NCI-H524 (cell line): Measurements from ENCODE around the gene TMOD1.

Experiments used
- DNase-seq, 2 experiments: peaks; one replicate each; lab custom pipeline; 2025; lab: John Stamatoyannopoulos, UW

TMOD1 gene

GRCh38 chr9:97548819-97549540 is 47.5 kb downstream of the TMOD1 start:
- DNase-seq = no peak

DNA sequence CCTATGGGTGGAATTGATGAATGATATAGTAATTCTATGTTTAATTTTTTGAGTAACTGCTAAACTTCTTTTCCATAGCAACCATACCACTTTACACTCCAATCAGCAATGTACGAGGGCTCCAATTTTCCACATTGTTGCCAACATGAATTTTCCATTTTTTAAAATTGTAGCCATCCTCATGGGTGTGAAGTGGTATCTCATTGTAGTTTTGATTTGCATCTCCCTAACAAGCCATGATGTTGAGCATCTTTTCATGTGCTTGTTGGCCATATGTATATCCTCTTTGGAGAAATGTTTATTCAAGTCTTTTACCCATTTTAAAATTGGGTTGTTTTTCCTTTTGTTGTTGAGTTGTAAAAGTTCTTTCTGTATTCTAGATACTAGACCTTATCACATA is 48.9 kb downstream of the TMOD1 start:
- DNase-seq = no peak

- DNase-seq = no peak
Measured at GRCh38 chr9:97551308-97551707, 49.8 kb downstream of the TMOD1 start.

DNA sequence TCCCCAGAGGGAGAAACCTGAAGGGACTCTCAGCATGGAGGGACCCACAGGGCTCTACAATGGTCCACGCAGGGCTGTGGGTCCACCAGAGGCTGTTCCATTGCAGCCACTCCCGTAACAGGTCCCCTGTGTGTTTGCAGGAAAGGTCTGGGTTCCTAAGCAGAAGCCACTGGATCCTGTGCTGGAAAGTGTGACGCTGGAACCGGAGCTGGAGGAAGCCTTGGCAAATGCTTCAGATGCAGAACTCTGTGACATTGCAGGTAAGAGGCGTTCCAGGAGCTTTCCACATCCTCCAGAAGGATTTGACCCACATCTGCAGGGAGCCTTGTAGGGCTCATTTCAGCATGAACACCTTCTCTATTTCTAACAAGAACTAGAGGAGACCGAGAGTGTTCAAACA is 51.7 kb downstream of the TMOD1 start:
- DNase-seq = no peak

GRCh38 chr9:97553841-97554240 is 52.4 kb downstream of the TMOD1 start:
- DNase-seq = no peak

GRCh38 chr9:97554566-97555075 is 53.2 kb downstream of the TMOD1 start:
- no peak for DNase-seq

- DNase-seq = peak; percentile 54 to 72
Measured at GRCh38 chr9:97555164-97555563, 53.7 kb downstream of the TMOD1 start.

DNA sequence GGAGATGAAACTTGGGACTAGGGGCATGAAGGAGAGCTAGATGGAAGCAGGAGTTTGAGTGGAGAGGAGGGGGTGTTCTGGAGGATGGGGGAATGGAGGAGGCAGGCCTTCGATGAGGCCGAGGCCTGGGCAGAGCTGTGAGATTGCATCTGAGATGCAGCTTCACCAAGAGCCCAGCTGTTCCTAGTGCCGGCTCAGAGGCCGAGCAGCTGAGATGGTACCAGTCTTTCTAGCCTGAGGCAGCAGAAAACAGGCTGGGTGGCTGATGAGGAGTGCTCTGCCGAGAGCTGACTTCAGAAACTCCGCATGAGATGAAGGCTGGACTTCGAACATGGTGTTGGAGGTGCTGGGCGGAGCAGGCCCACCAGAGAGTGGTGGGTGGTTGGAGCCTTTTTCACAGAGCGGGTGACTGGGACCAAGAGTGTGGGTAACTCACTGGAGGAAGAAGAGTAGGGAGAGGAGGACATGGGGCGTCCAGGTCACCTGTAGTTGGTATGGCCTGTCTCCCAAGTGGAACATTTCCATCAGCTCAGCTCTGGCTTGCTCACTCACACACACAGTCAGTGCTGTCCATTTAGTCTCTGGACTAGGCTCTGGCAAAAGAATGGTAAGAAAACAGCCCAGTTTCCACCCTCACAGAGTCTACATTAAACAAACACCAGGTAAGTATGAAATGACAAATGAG is 54.7 kb downstream of the TMOD1 start:
- DNase-seq = no peak

DNA sequence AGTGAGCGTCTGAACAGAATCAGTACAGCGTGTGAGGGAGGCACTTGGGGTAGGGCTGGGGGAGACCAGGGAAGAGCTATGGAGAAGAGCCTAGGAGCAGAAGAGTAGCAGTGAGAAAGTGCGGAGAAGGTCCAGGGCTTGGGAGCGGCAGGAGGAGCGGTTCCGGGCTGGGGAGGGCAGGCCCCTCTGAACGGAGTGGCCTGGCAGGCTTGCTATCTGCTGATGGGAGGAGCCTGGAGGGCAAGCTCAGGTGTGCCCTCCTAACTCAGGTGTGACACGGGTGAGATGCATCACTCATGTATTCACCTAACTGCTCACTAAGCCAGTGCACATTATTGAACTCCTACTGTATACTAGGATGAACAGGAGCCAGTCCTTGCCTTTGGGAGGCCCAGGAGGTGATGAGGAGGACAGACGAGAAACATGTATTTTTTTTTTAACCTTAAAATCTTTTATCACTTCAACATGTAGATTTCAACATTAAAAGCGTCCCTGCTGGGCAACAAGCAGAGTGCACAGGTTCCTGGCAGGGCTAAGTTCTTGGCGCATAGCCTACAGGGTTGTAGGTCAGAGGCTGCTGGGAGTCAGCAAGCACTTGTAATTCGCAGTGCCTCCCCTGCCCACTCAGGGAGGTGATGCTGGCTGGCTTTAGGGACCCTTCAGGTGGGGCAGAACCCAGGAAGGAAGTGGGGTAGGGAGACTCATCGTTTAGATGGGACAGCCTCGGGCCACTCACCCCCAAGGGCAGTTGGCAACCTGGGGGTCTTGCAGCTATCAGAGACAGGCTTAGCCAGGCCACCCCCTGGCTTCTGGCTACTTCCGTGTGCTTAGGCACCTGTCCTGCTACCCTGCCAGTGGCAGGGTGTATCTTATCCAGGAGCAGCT is 55.5 kb downstream of the TMOD1 start:
- DNase-seq = no peak

GRCh38 chr9:97557606-97558095 is 56.2 kb downstream of the TMOD1 start:
- peak; percentile 71 to 92 for DNase-seq

GRCh38 chr9:97558701-97559101 is 57.2 kb downstream of the TMOD1 start:
- no peak for DNase-seq

DNA sequence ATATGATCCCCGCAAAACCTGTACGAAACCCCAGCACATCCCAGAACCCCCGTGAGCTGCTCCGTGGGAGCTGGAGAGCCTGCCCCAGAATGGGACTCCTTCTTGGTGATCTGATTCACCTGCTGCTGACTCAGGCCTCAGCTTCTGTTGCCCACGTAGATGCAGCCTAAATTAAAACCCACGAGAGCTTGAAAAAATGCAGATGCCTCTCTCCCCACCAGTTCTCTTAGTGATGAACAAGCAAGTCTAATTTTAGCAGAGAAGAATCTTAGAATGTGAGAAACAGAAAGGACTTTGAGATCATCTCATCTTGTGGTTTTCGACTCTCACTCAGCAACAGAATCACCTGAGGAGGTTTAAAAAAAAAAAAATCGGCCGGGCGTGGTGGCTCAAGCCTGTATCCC is 57.6 kb downstream of the TMOD1 start:
- DNase-seq = no peak

- no peak for DNase-seq
Measured at GRCh38 chr9:97560154-97560553, 58.7 kb downstream of the TMOD1 start.

GRCh38 chr9:97560851-97561250 is 59.4 kb downstream of the TMOD1 start:
- no peak for DNase-seq

DNA sequence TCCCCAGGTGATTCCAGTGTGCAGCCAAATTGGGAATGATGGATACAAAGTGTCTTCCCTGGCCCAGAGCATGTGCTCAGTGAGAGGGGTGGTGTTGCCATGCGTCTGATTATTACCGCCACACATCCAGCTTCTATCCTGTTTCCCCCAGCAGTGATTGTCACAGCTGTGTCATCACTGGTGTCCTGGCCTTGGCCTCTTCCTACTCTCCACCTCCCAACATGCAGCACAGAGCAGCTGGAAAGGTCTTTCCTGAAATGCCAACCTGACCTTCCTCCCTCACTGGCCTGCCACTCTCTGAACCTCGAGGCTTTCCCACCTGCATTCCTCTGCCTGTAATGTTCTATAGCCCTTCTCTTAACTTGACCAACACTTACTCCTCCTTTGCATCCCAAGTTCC is 60.0 kb downstream of the TMOD1 start:
- DNase-seq = no peak

DNA sequence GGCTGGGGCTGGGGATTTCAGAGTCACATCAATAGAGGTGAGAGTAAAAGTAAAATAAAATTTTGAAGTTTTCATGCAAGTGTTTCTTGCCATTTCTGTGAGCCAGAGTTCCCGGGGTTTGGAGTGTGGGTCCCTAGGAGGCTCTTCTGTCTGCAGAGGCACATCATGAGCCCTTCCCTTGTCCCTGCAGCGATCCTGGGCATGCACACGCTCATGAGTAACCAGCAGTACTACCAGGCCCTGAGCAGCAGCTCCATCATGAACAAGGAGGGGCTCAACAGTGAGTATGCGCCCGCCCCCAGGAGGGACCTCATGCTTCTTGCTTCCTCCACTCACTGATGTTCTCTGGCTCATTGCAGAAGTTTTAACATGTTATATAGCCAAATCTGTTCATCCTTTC is 61.1 kb downstream of the TMOD1 start:
- DNase-seq = no peak

GRCh38 chr9:97563458-97564135 is 62.1 kb downstream of the TMOD1 start:
- DNase-seq = no peak

- peak in 1 of 2 experiments; percentile 65 for DNase-seq
Measured at GRCh38 chr9:97564291-97565175, 63.1 kb downstream of the TMOD1 start.

- DNase-seq = no peak
Measured at GRCh38 chr9:97565262-97565661, 63.8 kb downstream of the TMOD1 start.

DNA sequence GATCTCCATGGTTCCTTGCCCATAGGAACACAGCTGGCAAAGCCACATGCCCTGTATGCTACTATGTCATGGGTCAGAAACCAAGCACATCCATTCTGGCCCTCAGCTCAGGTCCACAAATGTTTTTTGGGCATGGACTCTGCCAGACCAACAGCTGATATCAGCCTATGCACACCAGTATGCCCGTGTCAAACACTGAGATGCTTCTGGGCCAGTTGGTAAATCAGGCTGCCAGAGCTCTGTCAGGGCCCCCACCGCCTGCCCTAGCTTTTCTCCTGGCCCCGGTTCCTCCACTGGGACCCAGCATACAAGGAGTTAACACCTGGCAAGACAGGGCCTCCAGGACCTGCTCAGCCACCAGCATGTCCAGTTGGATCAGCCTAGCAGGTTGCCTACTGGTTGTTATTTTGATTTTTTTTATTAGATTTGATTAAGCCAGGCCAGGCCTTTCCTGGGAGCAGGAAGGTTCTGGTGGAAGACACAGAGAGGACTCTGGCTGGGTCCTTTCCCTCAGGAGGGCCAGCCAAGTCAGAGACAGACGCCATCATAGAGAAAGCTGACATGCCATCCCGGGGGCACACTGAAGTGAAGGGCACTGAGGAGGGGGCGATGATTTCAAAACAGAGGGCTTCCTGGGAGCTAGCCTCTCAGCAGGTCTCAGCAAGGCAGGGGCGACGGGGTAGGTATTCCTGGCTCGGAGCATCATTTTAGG is 65.9 kb downstream of the TMOD1 start:
- no peak for DNase-seq
